H9 (cell line): ENCODE results near the gene HNRNPR. TPM values are rescaled to one million over a fixed set of nuclear protein-coding genes. Genes with fewer than 3 reads are reported as not detected.
"Not testable (repeated sequence)": the region's sequence is repeated elsewhere in the genome, so short reads cannot be mapped to it uniquely, and the experiment has no call there.

ENCODE experiments used
- DNase-seq: peaks from one replicate; pipeline ENCODE4 v3.0.0-alpha.2; 2017
- H2AFZ ChIP-seq: one replicate; pipeline ENCODE4 v1.6.1; 2013; ENCODE audit warnings: mild to moderate bottlenecking, low read length, control low read depth, moderate library complexity
- H2AK5ac ChIP-seq: 2 replicates; pipeline ENCODE4 v1.6.1; 2013; ENCODE audit warnings: low read length, control low read depth, mixed read lengths; ENCODE audit not compliant: insufficient read length
- H2BK120ac ChIP-seq: one replicate; pipeline ENCODE4 v1.6.1; 2013; ENCODE audit warnings: low read depth, mild to moderate bottlenecking, low read length, control low read depth, inconsistent platforms; ENCODE audit not compliant: poor library complexity, severe bottlenecking
- H2BK12ac ChIP-seq: 2 replicates; pipeline ENCODE4 v1.6.1; 2013; ENCODE audit warnings: low read length, control low read depth, mixed read lengths, low read depth; ENCODE audit not compliant: insufficient read length
- H2BK15ac ChIP-seq: 2 replicates; pipeline ENCODE4 v1.6.1; 2013; ENCODE audit warnings: low read depth, low read length, control low read depth
- H2BK20ac ChIP-seq: one replicate; pipeline ENCODE4 v1.6.1; 2013; ENCODE audit warnings: low read depth, mild to moderate bottlenecking, low read length, control low read depth, inconsistent platforms; ENCODE audit not compliant: poor library complexity, severe bottlenecking
- H2BK5ac ChIP-seq: 2 replicates; pipeline ENCODE4 v1.6.1; 2013; ENCODE audit warnings: low read length, control low read depth, mixed read lengths; ENCODE audit not compliant: insufficient read length
- H3K14ac ChIP-seq: 2 replicates; pipeline ENCODE4 v1.6.1; 2013; ENCODE audit warnings: low read length, control low read depth; ENCODE audit not compliant: insufficient read depth
- H3K18ac ChIP-seq: 2 replicates; pipeline ENCODE4 v1.6.1; 2013; ENCODE audit warnings: low read depth, mild to moderate bottlenecking, mixed read lengths, low read length, control low read depth; ENCODE audit not compliant: insufficient read length
- H3K23ac ChIP-seq: 2 replicates; pipeline ENCODE4 v1.6.1; 2013; ENCODE audit warnings: low read length, control low read depth, mixed read lengths, low read depth; ENCODE audit not compliant: insufficient read length
- H3K23me2 ChIP-seq: 2 replicates; pipeline ENCODE4 v1.6.1; 2013; ENCODE audit warnings: low read depth, mild to moderate bottlenecking, mixed read lengths, low read length, control low read depth; ENCODE audit not compliant: insufficient read length, poor library complexity, severe bottlenecking
- H3K27ac ChIP-seq: 2 replicates; pipeline ENCODE4 v1.5.1; 2013; ENCODE audit warnings: low read length, control low read depth, mixed read lengths, low read depth; ENCODE audit not compliant: insufficient read length
- H3K27me3 ChIP-seq: 2 replicates; pipeline ENCODE4 v1.6.1; 2013; ENCODE audit warnings: low read length, control low read depth, inconsistent platforms; ENCODE audit not compliant: insufficient read depth
- H3K4ac ChIP-seq: 2 replicates; pipeline ENCODE4 v1.6.1; 2013; ENCODE audit warnings: low read depth, mild to moderate bottlenecking, control low read depth, inconsistent platforms, low read length, moderate library complexity
- H3K4me1 ChIP-seq: 2 replicates; pipeline ENCODE4 v1.6.1; 2013; ENCODE audit warnings: low read length, control low read depth, inconsistent platforms; ENCODE audit not compliant: insufficient read depth
- H3K4me2 ChIP-seq: 2 replicates; pipeline ENCODE4 v1.6.1; 2013; ENCODE audit warnings: low read length, control low read depth, mixed read lengths; ENCODE audit not compliant: insufficient read length, insufficient read depth
- H3K56ac ChIP-seq: 2 replicates; pipeline ENCODE4 v1.6.1; 2013; ENCODE audit warnings: low read depth, mild to moderate bottlenecking, mixed read lengths, low read length, control low read depth; ENCODE audit not compliant: insufficient read length
- H3K79me1 ChIP-seq: 2 replicates; pipeline ENCODE4 v1.6.1; 2013; ENCODE audit warnings: low read depth, mild to moderate bottlenecking, moderate library complexity, low read length, control low read depth, inconsistent platforms; ENCODE audit not compliant: insufficient read depth, poor library complexity, severe bottlenecking
- H3K79me2 ChIP-seq: 2 replicates; pipeline ENCODE4 v1.6.1; 2013; ENCODE audit warnings: low read length, control low read depth, inconsistent platforms; ENCODE audit not compliant: insufficient read depth
- H3K9ac ChIP-seq: 2 replicates; pipeline ENCODE4 v1.6.1; 2013; ENCODE audit warnings: low read length, control low read depth, mixed read lengths; ENCODE audit not compliant: insufficient read length; ENCODE audit errors: extremely low read depth
- H3K9me3 ChIP-seq: one replicate; pipeline ENCODE4 v1.6.1; 2013; ENCODE audit warnings: low read depth, low read length, inconsistent platforms; ENCODE audit not compliant: control insufficient read depth
- H3T11ph ChIP-seq: one replicate; pipeline ENCODE4 v1.6.1; 2013; ENCODE audit warnings: mild to moderate bottlenecking, low read length, control low read depth, inconsistent platforms
- H4K20me1 ChIP-seq: one replicate; pipeline ENCODE4 v1.6.1; 2013; ENCODE audit not compliant: control insufficient read depth, insufficient read length, insufficient read depth
- H4K5ac ChIP-seq: 2 replicates; pipeline ENCODE4 v1.6.1; 2013; ENCODE audit warnings: low read depth, mild to moderate bottlenecking, mixed read lengths, low read length, control low read depth; ENCODE audit not compliant: insufficient read length
- H4K8ac ChIP-seq: replicated peaks from 2 replicates; pipeline ENCODE4 v1.6.1; 2013; ENCODE audit warnings: low read length, control low read depth, mixed read lengths, low read depth; ENCODE audit not compliant: insufficient read length
- H4K91ac ChIP-seq: 2 replicates; pipeline ENCODE4 v1.6.1; 2013; ENCODE audit warnings: low read depth, mild to moderate bottlenecking, moderate library complexity, mixed read lengths, low read length, control low read depth; ENCODE audit not compliant: insufficient read length
- H3K27ac Mint-ChIP-seq, 3 experiments: 2 replicates in 2 of 3; 3 replicates in 1 of 3; pipeline ENCODE4 v1.8.0; 2020 to 2021; ENCODE audit warnings: mixed read lengths in 3 of 3, mild to moderate bottlenecking in 1 of 3, moderate library complexity in 1 of 3
- H3K27me3 Mint-ChIP-seq: 2 replicates; pipeline ENCODE4 v1.8.0; 2021; ENCODE audit warnings: low read depth, mild to moderate bottlenecking, moderate library complexity, mixed read lengths
- H3K36me3 Mint-ChIP-seq, 3 experiments: 2 replicates in 2 of 3; 3 replicates in 1 of 3; pipeline ENCODE4 v1.8.0; 2020 to 2021; ENCODE audit warnings: low read depth in 3 of 3, mixed read lengths in 3 of 3; ENCODE audit not compliant: insufficient read depth in 1 of 3
- H3K4me1 Mint-ChIP-seq, 2 experiments: 2 replicates each; pipeline ENCODE4 v1.8.0; 2020; ENCODE audit warnings: mixed read lengths in 2 of 2
- H3K4me3 Mint-ChIP-seq, 2 experiments: 2 replicates in 1 of 2; 3 replicates in 1 of 2; pipeline ENCODE4 v1.8.0; 2020 to 2021; ENCODE audit warnings: mild to moderate bottlenecking in 2 of 2, mixed read lengths in 2 of 2, moderate library complexity in 1 of 2
- H3K9me3 Mint-ChIP-seq, 2 experiments: 2 replicates in 1 of 2; 3 replicates in 1 of 2; pipeline ENCODE4 v1.8.0; 2020; ENCODE audit warnings: mild to moderate bottlenecking in 2 of 2, mixed read lengths in 2 of 2, moderate library complexity in 1 of 2
- CTCF ChIP-seq: fragments of 200-600 bp; sonication (generic); conservative IDR thresholded peaks from 3 replicates; pipeline ENCODE4 v1.8.0; 2021; ENCODE audit warnings: antibody characterized with exemption, mild to moderate bottlenecking
- WGBS: extraction: QIAGEN DNeasy Blood & Tissue Kit; methylation state at CpG from one replicate; pipeline ENCODE4 v1.1.7; 2013; ENCODE audit warnings: missing lambda C conversion rate, low lambda C conversion rate, mixed read lengths; ENCODE audit not compliant: insufficient read length; ENCODE audit errors: extremely low coverage; 5-methylcytosine and 5-hydroxymethylcytosine counted together
- total RNA-seq: library from RNA; stranded (reverse); gene quantifications from 2 replicates; pipeline ENCODE4 v1.2.1, GENCODE V29; 2021

HNRNPR gene
- total RNA-seq, 1 experiment from 2014 or later: 196 TPM

GRCh38 chr1:23380719-23381118 is 36.6 kb upstream of the HNRNPR start:
- no peak overlapping the region for H3K27ac Mint-ChIP-seq
- no peak for TF ChIP-seq CTCF
- no peak overlapping the region for H3K18ac ChIP-seq
- no peak overlapping the region for H2BK12ac ChIP-seq
- H2BK120ac ChIP-seq: no peak overlapping the region
- H4K20me1 ChIP-seq: no peaks in the 10 kb centered on the region
- no peak overlapping the region for H4K5ac ChIP-seq
- DNase-seq: no peak
- H3K14ac ChIP-seq: no peak overlapping the region
- no peak overlapping the region for H4K91ac ChIP-seq
- H2BK15ac ChIP-seq: no peak overlapping the region
- no peak overlapping the region for H3K4me3 Mint-ChIP-seq
- H3K9me3 ChIP-seq: no peaks in the 10 kb centered on the region
- H2AK5ac ChIP-seq: no peak overlapping the region
- H3T11ph ChIP-seq: no peak overlapping the region
- H3K79me2 ChIP-seq: no peaks in the 10 kb centered on the region
- no peaks in the 10 kb centered on the region for H3K9me3 Mint-ChIP-seq
- no peak overlapping the region for H3K27ac ChIP-seq
- H2AFZ ChIP-seq: no peak overlapping the region
- H3K36me3 Mint-ChIP-seq: no peaks in the 10 kb centered on the region
- no peak overlapping the region for H3K23ac ChIP-seq
- no peaks in the 10 kb centered on the region for H3K4me1 Mint-ChIP-seq
- H3K79me1 ChIP-seq: no peaks in the 10 kb centered on the region
- no peak overlapping the region for H3K56ac ChIP-seq
- H3K4ac ChIP-seq: no peak overlapping the region
- no peak overlapping the region for H4K8ac ChIP-seq
- no peaks in the 10 kb centered on the region for H3K4me1 ChIP-seq
- H2BK20ac ChIP-seq: no peak overlapping the region
- H3K27me3 ChIP-seq: peaks cover 24% of the 10 kb centered on the region; the same call in 1 of the 2 replicates
- no peak overlapping the region for H3K9ac ChIP-seq
- no peaks in the 10 kb centered on the region for H3K27me3 Mint-ChIP-seq
- H3K4me2 ChIP-seq: no peak overlapping the region
- whole genome bisulfite sequencing: no CpG with 5 or more reads among the region's 5 CpGs
- H2BK5ac ChIP-seq: no peak overlapping the region
- no peaks in the 10 kb centered on the region for H3K23me2 ChIP-seq

- not testable (repeated sequence) for H3K23ac ChIP-seq, H3K56ac ChIP-seq, H2BK20ac ChIP-seq, H2BK120ac ChIP-seq, H3K4me2 ChIP-seq, H3K4me1 Mint-ChIP-seq, H2BK5ac ChIP-seq, H3K27ac ChIP-seq, H2AFZ ChIP-seq, H3T11ph ChIP-seq, H4K8ac ChIP-seq, H3K27ac Mint-ChIP-seq, H3K9me3 ChIP-seq, H2BK12ac ChIP-seq, H3K18ac ChIP-seq, H3K79me2 ChIP-seq, H3K36me3 Mint-ChIP-seq, H3K23me2 ChIP-seq, H3K4ac ChIP-seq, H3K9me3 Mint-ChIP-seq, DNase-seq, H3K4me3 Mint-ChIP-seq, H2AK5ac ChIP-seq, H3K79me1 ChIP-seq, H3K27me3 Mint-ChIP-seq, H2BK15ac ChIP-seq, H4K20me1 ChIP-seq, H3K14ac ChIP-seq, H4K5ac ChIP-seq, H4K91ac ChIP-seq, H3K9ac ChIP-seq, H3K4me1 ChIP-seq
- no CpG with 5 or more reads among the region's 4 CpGs for WGBS
- H3K27me3 ChIP-seq: peaks cover 25% of the 10 kb centered on the region; the same call in 1 of the 2 replicates
These were observed 36.2 kb upstream of the HNRNPR start for GRCh38 chr1:23380236-23380635.
